Amygdala (tissue), 56 donors: ENCODE data around the gene TNS3.

Experiments
- DNase-seq, 56 donors: peaks; one replicate each; lab custom pipeline; 2025; lab: John Stamatoyannopoulos, UW

The TNS3 gene

GRCh38 chr7:47510786-47511185 lies 71.1 kb downstream of the TNS3 start:
- DNase-seq: no peak

- no peak for DNase-seq
These were observed 71.7 kb downstream of the TNS3 start for GRCh38 chr7:47510192-47510591.

- no peak for DNase-seq
These were observed 72.3 kb downstream of the TNS3 start for GRCh38 chr7:47509571-47509970.

- no peak for DNase-seq
These were observed 73.2 kb downstream of the TNS3 start for GRCh38 chr7:47508389-47509380.

GRCh38 chr7:47507522-47507921 lies 74.4 kb downstream of the TNS3 start:
- no peak for DNase-seq

GRCh38 chr7:47506382-47507339 lies 75.2 kb downstream of the TNS3 start:
- no peak for DNase-seq

GRCh38 chr7:47505312-47506007 lies 76.5 kb downstream of the TNS3 start:
- no peak for DNase-seq

GRCh38 chr7:47504551-47505311 lies 77.2 kb downstream of the TNS3 start:
- DNase-seq: no peak

GRCh38 chr7:47503281-47503680 lies 78.6 kb downstream of the TNS3 start:
- DNase-seq: peak in 5 of 56 donors; percentile 12 to 27 (median 18)

- DNase-seq: no peak
These were observed 79.6 kb downstream of the TNS3 start for GRCh38 chr7:47502240-47502877.

- DNase-seq: no peak
These were observed 80.5 kb downstream of the TNS3 start for GRCh38 chr7:47501406-47501805.

- no peak for DNase-seq
These were observed 81.8 kb downstream of the TNS3 start for GRCh38 chr7:47500103-47500563.

- DNase-seq: no peak
These were observed 83.5 kb downstream of the TNS3 start for GRCh38 chr7:47498229-47499056.

- peak in 1 of 56 donors; percentile 28 for DNase-seq
These were observed 84.4 kb downstream of the TNS3 start for GRCh38 chr7:47497367-47498096.

- no peak for DNase-seq
These were observed 85.2 kb downstream of the TNS3 start for GRCh38 chr7:47496666-47497065.

GRCh38 chr7:47496056-47496665 lies 85.8 kb downstream of the TNS3 start:
- no peak for DNase-seq
